Fibroblast of peridontal ligament (primary cell): ENCODE data around the gene HGFAC.

Source experiments
- DNase-seq: peaks from one replicate; pipeline ENCODE4 v3.0.0-alpha.2; 2010; ENCODE audit errors: extremely low read depth

HGFAC gene

GRCh38 chr4:3473996-3474765, 32.4 kb downstream of the HGFAC start:
- no peak for DNase-seq

GRCh38 chr4:3475041-3475712, 33.4 kb downstream of the HGFAC start:
- no peak for DNase-seq

GRCh38 chr4:3475713-3476260, 34.0 kb downstream of the HGFAC start:
- DNase-seq, result no peak

- no peak for DNase-seq
Observed at GRCh38 chr4:3476341-3476747, 34.6 kb downstream of the HGFAC start.

GRCh38 chr4:3476936-3477749, 35.4 kb downstream of the HGFAC start:
- DNase-seq, result no peak

- DNase-seq, result no peak
Observed at GRCh38 chr4:3477750-3478430, 36.1 kb downstream of the HGFAC start.

- no peak for DNase-seq
Observed at GRCh38 chr4:3478446-3479357, 36.9 kb downstream of the HGFAC start.

GRCh38 chr4:3479358-3480101, 37.8 kb downstream of the HGFAC start:
- DNase-seq, result no peak

GRCh38 chr4:3480528-3481112, 38.9 kb downstream of the HGFAC start:
- DNase-seq, result peak; percentile 72

GRCh38 chr4:3481113-3481531, 39.4 kb downstream of the HGFAC start:
- no peak for DNase-seq

GRCh38 chr4:3481783-3482393, 40.1 kb downstream of the HGFAC start:
- DNase-seq, result no peak

- no peak for DNase-seq
Observed at GRCh38 chr4:3482707-3483106, 40.9 kb downstream of the HGFAC start.

GRCh38 chr4:3483471-3483921, 41.7 kb downstream of the HGFAC start:
- peak; percentile 22 for DNase-seq

GRCh38 chr4:3484057-3484973, 42.5 kb downstream of the HGFAC start:
- no peak for DNase-seq

- no peak for DNase-seq
Observed at GRCh38 chr4:3485011-3485791, 43.4 kb downstream of the HGFAC start.

GRCh38 chr4:3485886-3486540, 44.2 kb downstream of the HGFAC start:
- no peak for DNase-seq
